ENCODE results near the gene CCR3.

Gene CCR3

DNA sequence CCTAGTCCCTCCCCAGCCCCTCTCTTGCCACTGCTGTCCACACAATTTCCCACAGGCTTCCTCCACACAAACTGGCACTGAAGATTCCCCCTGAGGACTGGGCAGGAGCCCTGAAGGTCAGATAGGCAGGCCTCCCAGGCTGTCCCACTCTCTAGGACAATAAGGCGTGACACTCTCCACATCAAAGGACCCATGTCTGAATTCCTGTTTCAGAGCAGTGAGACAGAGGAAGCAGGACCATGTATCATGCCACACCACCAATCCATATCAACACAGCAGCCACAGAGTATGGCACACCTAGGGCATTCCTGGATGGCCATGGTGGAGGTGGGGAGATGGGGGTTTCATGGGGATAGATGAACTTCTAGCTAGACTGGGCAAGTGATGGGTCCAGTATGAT is 20.3 kb upstream of the CCR3 start:
- no peak for DNase-seq

DNA sequence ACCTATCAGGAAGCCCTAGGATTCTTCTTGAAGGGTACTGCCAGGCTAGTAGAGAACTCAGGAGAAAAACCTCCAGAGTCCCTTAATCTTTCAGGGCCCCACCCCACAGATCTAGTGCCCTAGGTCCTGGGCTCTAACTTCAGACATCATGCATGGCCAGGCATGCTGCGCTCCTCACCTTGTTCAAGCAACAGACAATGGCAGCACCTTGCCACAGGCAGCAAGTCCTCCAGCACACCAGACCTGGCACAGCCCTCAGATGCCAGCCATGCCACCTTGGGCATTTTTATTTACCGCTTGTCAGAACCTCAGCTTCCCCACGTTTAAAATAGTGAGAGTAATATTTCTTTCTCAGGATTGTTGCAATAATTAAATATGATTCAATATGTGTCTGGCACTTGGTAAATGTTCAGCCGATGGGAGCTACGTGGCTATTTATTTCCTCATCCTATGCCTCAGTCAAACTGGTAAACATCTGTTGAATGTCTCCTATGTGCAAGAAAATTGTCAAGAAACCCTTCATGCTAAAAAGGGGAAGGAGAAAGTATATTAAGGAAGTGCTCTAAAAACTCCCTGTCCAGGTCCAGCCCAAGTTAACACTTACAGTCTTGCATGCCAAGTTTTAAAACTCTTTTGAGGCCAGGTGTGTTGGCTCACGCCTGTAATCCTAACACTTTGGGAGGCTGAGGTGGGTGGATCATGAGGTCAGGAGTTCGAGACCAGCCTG is 19.7 kb upstream of the CCR3 start:
- DNase-seq, result no peak

DNA sequence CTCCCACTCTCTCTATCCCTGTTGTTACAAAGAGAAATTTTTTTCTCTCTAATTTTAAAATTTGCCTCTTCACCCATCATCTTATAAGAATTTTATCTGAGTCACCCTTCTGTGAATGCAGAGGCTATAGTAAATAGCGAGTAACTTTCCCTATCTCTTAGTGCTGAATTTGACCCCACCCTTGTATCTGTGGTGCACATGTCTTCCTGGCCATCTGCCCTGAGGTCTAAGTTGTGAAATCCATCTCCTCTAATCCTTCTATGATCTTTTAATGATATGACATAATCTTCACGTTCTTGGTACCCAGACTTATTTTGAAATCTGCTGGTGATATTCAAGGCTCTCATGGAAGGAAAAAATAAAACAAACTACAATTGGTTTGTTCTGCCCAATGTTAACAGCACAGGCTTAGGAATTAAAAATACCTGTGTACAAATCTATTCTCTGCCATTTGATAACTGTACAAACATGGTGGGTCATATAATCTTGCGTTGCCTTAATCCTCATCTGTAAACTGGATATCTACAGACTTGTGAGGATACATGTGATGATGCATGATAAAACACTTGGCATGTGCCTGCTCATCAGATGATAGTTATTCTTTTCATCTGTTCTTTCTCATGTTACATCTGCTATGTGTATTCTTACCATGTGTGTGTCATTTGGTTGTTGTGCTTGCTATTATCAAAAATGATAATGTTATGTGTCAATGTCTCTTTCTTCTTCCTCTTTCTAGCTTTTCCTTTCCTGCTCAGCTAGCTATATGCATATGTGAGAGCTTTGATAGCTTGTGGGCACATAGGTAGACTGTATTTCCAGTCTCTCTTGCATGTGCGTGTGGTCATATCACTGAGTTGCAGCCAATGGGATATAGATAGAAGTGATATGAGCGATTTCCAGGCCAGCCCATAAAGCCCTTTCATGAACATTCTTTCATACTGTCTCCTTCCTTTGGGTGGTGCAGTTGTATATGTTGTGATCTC is 13.7 kb upstream of the CCR3 start:
- DNase-seq, result no peak

DNA sequence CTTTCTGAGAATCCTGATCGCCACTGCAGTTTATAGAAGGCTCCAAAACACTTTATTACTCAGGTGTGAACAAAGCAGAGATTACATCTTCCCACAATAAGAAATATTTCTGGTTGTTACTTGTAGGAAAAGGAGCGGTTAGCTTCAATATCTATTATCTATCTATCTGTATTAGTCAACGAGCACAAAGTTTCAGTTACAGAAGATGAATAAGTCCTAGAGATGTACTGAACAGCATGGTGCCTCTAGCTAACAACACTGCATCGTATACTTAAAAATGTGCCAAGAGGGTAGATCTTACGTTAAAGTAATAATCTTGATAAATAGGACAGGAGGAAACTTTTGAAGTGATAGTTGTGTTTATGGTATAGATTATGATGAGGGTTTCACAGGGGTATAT is 10.9 kb upstream of the CCR3 start:
- DNase-seq, result no peak

DNA sequence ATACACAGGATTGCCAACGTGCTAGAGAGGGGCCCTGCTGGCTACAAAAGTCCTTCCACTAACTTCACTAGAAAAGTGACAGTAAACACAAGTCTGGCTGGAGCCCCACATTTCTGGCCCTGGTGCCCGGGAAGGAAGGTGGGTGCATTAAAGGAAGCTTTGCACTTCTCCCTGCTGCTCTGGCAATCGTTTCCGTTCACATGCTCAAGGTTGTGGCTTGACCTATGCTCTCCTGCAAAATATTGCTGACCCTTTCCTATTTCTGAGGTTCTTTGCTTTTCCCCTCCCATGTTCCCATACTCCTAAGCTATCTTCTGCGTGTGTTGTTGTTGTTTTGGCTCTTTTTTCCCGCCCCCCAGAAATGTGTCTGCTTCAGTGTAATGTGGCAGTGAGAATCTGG is 9.1 kb upstream of the CCR3 start:
- DNase-seq, result no peak

DNA sequence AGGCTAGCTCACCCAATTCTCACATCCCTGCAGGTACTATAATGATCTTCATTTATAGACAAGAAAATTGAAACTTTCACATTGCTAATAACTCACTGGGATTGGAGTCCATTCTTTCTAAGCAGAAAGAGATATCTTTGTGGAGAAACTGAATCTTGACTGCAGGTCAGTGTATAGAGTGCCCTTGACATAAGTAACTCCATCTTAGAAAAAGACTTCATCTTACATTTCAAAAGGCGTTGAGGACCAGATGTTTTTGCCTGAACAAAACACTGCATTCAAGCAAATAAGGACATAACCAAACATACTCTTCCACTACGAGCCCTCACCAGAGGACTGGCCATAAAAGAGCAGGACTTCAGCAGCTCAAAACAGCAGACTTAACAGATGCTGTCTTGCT is 6.8 kb upstream of the CCR3 start:
- no peak for DNase-seq

DNA sequence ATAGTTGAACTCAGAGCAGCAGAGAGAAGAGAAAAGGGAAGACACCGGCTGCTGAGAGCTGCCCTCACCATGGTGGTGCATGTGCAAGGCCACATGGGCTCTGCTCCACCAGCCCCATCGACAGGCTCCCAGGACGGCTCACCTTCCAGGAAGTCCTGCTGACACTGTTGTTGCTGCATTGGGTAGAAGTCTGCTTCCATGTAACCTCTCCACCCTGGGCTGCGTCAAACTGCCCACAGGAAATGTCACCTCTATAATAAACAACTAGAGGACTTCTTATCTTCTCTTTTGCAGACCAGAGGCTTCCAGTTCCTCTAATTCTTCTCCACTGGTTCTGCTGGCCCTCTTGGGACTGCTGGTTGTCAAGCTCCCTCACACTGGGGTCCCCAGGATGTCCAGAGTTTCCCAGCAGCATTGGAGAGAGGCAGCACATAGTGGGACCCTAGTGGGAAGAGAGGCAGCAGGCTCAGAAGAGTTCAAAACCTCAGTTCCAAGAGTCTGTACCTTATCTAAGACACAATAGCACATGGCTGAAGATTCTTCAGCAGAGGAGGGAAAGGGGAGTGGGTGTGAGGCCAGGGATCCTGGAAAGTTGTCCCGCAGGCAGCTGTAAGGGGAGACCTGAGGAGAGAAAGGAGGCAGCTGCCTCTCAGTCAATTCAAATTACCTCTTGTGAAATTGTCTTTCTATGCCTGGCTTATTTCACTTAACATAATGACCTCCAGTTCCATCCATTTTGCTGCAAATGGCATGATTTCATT is 5.8 kb upstream of the CCR3 start:
- no peak for DNase-seq

DNA sequence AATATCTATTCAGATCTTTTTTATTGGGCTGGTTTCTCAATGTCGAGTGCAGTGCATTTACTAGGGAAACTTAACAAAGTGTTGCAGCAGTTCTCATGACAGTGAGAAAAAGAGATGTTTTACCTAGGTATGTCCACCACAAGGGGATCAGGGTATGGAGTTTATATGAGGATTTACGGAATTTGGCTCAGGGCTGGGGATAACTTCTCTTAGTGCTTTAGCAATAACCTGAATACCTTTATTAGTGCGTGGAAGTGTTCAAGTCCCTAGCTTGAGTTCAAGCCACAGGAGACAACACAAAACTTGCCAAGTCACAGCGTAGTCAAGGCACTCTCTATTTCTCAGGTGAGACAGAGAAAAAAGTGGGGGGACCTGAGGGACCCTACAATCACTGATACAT is 3.9 kb upstream of the CCR3 start:
- DNase-seq, result no peak

DNA sequence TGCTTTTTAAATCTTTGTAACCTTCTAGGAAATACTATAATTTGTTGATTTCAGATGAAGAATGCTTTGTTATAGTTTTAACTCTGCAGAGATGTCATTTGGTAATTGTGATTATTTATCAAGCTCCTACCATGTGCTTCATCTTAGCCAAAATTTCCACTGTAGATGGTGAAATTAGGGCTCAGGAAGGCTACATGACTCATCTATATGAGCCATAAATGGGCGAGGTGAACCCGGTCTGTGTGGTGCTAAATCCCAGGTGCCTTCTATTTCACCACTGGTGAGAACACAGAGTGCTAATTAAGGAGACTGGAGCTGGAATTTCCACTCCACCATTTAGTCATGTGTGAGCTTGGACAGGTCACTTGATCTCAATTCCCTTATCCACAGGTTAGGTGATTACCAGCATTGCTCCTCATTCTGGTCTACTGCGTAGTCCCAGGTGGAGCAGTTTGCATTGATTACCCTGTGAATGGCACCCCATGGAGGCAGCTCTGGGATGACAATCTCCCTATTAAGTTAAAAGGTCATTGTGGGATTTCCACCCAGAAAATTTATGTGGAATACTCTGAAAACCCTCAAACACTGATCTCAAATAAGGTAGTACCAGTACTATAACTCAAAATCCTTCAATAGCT is 2.8 kb upstream of the CCR3 start:
- no peak for DNase-seq

DNA sequence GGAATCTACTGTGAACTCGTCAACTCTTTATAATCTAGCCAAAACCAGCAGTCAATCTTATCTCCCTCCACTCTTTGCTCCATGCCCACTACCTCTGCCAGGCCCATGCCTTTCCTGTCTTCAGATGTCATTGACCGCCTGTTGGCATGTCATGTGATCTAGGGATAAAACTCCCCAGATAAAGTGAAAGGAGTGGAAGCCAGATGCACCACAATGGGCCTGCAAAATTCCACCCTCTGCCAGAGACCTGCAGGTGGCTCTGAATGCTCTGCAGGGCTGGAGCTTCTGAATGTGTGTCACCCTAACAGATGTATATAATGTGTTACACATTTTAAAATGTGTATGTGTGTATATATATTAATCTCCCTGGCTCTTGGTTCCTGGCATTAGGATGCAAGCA is 2.3 kb upstream of the CCR3 start:
- no peak for DNase-seq

DNA sequence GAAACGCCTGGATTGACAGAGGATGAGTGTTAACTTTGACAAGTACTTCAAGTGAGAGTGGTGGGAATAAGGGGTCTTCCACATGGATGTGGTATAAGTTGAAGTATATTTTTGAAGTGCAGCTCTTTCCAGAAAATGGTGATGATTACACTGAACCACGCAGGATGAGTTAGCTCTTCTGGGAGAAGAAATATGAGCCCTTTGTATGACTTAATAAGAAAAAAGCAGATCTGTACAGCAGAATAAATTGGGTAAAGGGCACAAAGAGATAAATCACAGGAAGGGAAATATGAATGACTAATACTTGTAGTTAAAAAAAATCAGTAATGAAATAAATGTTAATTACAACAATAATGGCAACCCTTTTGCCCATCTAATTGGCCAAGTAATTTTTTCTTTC is 1.3 kb downstream of the CCR3 start:
- DNase-seq, result no peak

DNA sequence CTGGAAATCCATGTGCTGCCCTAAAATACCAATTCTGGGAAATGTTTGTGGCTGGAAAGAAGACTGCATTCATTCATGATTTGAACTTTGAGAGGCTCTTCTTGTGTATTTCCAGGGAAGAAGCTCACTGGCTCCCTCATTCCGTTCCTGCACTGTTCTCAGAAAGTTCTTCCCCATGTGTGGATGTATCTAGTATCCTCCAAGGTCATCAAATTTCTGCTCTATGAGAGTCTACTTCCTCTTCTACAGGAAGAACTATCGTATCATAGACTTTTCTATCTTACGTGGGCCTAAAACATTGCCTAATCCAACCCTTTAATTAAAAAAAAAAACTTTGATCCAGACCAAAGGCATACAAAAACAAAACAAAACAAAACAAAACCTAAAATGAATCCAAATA is 2.9 kb downstream of the CCR3 start:
- DNase-seq, result no peak

DNA sequence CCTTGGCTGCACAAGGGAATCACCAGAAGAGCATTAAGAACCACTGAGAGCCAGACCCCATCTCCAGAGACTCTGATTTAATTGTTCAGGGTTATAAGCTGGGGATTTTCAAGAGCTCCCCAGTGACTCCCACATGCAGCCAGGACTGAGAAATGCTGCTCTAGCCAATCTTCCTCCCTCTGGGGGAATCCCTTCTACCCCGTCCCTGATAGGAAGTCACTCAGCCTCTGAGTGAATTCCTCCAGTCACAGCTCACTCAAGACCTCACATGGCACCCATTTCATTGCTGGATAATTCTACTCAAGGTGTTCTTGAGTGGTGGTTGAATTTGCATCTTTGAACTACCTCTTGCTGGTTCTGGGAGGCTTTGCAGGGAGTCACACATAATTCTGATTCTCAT is 10.7 kb downstream of the CCR3 start:
- DNase-seq, result no peak

DNA sequence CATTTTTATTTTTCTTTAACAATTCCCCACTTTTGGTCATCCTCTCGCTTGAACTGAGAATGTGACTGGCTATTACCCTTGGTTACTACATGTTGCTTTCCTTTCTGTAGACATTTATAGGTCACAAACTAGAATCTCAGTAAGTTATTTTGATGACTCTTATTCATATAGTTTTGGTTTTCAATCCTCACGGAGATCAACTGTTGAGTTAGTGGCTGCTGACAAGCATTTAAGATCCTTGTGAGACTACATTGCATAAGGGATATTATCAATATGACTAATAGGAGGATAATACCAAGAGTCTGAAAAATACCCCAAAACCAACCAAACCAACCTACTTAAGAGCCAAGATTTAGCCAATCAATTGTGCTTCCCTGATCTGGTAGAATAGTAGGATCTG is 16.3 kb downstream of the CCR3 start:
- DNase-seq, result no peak

DNA sequence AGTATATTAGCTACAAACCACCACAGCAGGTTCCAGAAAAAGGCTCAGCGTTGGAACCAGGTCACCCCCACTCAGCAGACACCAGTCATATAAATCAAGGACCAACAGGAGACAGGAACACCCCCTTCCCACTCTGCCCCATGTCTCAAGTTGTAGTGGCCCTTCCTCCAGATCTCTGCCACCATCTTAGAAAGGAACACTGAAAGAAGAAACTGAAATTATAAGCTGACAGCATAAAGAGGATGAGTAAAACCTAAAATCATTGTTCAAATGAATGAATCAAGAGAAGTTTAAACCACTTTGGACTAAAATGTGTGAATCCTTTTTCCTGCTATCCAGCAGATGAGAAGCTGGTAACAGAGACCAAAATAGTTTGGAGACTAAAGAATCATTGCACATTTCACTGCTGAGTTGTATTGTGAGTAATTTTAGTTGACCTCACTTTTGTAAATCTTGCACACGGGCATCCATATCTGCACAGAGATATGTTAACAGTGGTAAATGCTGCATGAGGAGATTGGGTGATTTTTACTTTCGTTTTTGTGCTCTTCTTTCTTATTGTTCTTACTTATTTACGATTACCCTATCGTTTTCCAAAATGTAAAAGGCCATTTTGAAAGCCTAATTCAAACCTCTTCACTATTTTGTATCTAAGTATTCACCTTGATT is 19.8 kb downstream of the CCR3 start:
- DNase-seq, result no peak

DNA sequence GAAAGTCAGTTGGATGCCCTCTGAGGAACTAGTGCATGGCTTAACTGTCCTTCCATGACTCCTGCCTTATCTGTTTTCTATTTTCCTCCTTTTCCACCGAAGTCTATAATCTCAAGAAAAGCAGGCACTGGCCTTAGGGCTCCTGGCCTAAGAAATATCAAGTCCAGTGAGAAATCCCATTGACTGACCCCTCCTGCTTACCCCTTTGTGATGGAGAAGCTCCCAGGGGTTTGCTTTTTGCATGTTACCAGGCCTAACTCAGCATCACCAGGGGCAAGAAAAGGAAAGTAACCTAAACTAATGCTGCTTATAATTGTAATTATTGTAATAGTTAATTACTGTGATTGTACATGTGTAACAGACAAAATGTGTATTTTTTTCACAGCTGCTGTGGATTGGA is 21.7 kb downstream of the CCR3 start:
- DNase-seq, result no peak

DNA sequence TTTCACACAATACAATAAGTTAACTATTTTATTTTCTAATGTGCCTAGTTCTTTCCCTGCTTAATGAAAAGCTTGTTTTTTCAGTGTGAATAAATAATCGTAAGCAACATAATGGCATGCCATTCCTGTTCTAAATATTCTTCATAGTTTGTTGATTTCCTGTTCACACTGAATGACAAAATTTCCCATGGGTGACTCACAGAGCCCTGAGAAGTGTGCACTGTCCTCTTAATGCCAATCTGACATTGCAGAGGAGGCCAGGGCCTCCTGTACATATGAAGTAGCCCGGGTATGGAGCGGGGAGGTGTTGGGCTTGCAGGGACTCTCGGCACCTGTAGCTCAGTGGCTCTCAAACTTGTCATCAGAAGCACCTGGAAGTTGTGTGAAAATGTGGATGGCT is 24.3 kb downstream of the CCR3 start:
- DNase-seq, result peak; percentile 38

DNA sequence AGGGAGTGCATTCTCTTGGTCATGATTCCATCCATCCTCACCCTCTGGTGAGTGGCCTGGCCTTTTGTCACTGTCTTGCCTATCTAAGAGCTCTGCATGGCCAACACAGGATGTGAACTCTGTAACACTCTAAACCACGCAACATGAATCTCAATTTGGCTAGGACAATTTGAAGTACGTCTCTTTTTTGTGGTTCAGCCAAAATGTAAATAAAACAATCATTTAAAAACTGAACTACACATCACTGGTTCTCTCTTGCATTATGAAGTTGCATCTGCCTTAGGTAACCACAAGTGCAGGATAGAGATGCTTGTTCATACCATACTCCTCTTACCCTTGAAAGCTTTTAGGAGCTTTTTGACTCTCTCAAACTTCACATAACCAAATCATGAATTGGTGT is 27.3 kb downstream of the CCR3 start:
- no peak for DNase-seq

DNA sequence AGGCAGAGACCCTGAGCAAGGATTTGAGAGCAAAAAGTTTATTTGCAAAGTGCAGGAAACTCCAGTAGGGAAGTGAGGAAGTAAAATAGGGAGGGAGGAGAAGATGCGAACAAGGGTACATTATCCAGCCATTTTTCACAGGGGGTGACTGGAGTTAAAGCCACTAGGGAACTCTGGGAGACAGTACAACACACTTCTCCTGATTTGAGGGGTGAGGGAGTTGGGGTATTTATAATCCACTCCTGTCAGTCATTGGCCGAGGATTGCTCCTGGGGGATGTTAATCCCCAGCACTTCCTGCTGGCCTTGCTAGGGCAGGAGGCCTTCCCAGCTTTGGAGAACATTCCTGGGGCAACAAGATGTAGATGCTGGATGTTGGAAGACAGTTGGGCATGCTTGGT is 28.2 kb downstream of the CCR3 start:
- DNase-seq, result no peak

DNA sequence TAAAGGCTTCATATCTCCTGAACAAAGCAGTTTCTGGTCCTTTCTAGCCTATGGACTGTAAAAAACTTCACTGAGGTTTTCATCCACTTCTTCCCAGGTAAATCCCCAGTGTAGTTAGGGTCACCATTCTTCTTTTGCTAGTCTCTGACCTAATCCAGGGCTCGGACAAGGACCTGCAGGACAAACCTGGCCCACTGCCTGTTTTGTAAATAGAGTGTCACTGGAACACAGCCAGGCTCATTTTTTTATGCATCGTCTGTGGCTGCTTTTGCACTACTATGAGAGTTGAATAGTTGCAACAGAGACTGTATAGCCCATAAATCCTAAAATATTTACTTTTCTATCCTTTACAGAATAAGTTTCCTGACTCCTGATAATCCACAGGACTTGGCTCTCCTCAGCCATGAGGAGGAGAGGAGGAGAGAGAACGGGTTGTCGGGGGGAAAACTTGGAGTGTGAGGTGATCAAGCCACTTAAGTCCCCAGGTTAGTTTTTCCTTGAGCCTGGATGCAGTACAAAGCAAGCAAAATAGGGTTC is 29.0 kb downstream of the CCR3 start:
- no peak for DNase-seq

DNA sequence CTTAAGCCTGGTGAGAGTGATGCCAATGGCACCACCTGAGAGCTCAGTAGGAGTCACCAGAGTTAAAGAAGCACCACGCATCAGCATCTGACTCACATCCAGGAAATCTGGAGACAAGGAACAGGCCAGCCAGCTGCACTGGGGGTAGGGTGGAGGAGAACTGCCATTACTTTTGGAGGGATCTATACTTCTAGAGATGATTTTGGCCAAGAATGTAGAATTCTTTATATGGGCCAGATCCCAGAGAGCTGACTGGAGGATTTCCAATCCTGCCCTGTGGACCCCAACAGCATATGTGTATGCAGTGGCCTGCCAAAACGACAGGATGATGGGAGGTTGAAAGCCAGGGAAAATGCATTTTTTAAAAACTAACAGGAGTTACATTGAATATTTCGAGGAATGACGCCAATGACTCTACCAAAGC is 29.8 kb downstream of the CCR3 start:
- DNase-seq, result peak; percentile 20

DNA sequence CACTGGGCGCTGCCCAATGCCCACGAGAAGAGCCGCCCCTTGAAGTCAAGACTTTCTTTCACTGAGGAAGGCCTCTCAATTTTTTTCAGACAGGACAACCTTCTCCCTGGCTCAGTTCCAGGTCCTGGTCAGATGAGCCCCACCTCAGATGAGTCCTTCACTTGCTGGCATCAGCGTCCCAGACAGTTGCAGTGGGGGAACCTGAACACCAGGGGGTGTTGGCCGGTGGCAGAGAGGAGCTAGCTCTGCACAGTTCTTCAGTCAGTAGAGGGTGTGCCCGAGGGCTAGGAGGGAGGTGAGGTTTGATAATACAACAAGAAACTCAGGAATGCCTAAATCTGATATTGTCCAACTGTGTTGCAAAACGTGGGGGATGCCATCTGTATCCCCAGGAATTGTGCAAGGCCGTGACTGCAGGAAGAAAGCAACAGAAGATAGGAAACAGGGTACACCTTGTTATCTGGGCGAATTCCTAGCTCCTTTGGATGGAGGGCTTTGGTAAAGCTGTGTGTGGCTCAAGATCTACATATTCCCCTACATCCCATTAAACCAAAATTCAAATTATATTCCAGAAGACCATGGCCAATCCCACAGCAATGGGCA is 34.3 kb downstream of the CCR3 start:
- peak; percentile 49 for DNase-seq

Data from 8988T (cell line).